SK-N-SH (cell line): ENCODE data around the gene MYO10. TPM values are rescaled to one million over a fixed set of nuclear protein-coding genes. Genes with fewer than 3 reads are reported as not detected.

Experiments used
- CTCF ChIA-PET: fragments of 300-600, 350-600 bp; formaldehyde crosslinking; extraction: SDS; loops from one replicate; lab custom pipeline; 2021; lab: Yijun Ruan, JAX
- POLR2A ChIA-PET: fragments of 350-600 bp; sonication (Branson Sonifier 250); formaldehyde crosslinking; extraction: SDS; loops from one replicate; lab custom pipeline; 2020; ENCODE audit warnings: antibody characterized with exemption, inconsistent platforms; lab: Yijun Ruan, JAX
- DNase-seq: peaks from one replicate; pipeline ENCODE4 v3.0.0; 2012
- H2AFZ ChIP-seq: fragments of 200-600 bp; sonication (generic); 2 replicates; pipeline ENCODE4 v1.8.1; 2016; ENCODE audit warnings: antibody characterized with exemption, mild to moderate bottlenecking, low read depth
- H3F3A ChIP-seq: fragments of 200-600 bp; sonication (generic); replicated peaks from 2 replicates; pipeline ENCODE3; 2016; ENCODE audit warnings: antibody characterized with exemption, mild to moderate bottlenecking; ENCODE audit not compliant: insufficient read depth
- H3K27ac ChIP-seq, 2 experiments: fragments of 200-500 bp in 1 of 2; fragments of 200-600 bp in 1 of 2; sonication (Bioruptor generic) in 1 of 2; sonication (generic), shearing (Covaris generic) in 1 of 2; 2 replicates each; pipeline versions ENCODE4 v1.5.1 to v1.6.1; 2014 to 2016; ENCODE audit warnings: low read depth in 2 of 2, inconsistent platforms in 1 of 2, low read length in 1 of 2, mild to moderate bottlenecking in 1 of 2, mixed read lengths in 1 of 2
- H3K27me3 ChIP-seq: fragments of 200-600 bp; sonication (generic), shearing (Covaris generic); 2 replicates; pipeline ENCODE4 v1.6.1; 2016; ENCODE audit warnings: mixed run types; ENCODE audit not compliant: insufficient read depth
- H3K36me3 ChIP-seq, 2 experiments: fragments of 200-500 bp in 1 of 2; fragments of 200-600 bp in 1 of 2; sonication (Bioruptor generic) in 1 of 2; sonication (generic) in 1 of 2; replicated peaks in 1 of 2; 2 replicates each; pipeline versions ENCODE3 to v1.5.1; 2014 to 2016; ENCODE audit warnings: low read length in 1 of 2, mild to moderate bottlenecking in 1 of 2; ENCODE audit not compliant: insufficient read depth in 2 of 2, control insufficient read depth in 1 of 2
- H3K4me1 ChIP-seq, 2 experiments: fragments of 200-500 bp in 1 of 2; fragments of 200-600 bp in 1 of 2; sonication (Bioruptor generic) in 1 of 2; sonication (generic), shearing (Covaris generic) in 1 of 2; 2 replicates each; pipeline versions ENCODE4 v1.5.1 to v1.6.1; 2014 to 2016; ENCODE audit warnings: low read depth in 1 of 2, low read length in 1 of 2, mixed run types in 1 of 2; ENCODE audit not compliant: insufficient read depth in 2 of 2, control insufficient read depth in 1 of 2
- H3K4me2 ChIP-seq: fragments of 200-600 bp; sonication (generic), shearing (Covaris generic); 2 replicates; pipeline ENCODE4 v1.6.1; 2017; ENCODE audit warnings: mixed run types
- H3K4me3 ChIP-seq, 2 experiments: fragments of 200-500 bp in 1 of 2; fragments of 200-600 bp in 1 of 2; sonication (Bioruptor generic) in 1 of 2; sonication (generic), shearing (Covaris generic) in 1 of 2; 2 replicates each; pipeline versions ENCODE4 v1.5.1 to v1.8.1; 2014 to 2016; ENCODE audit warnings: low read depth in 2 of 2, inconsistent platforms in 1 of 2, low read length in 1 of 2, mild to moderate bottlenecking in 1 of 2, mixed read lengths in 1 of 2, moderate library complexity in 1 of 2
- H3K79me2 ChIP-seq: fragments of 200-600 bp; sonication (generic); 2 replicates; pipeline ENCODE4 v1.8.1; 2017; ENCODE audit warnings: mild to moderate bottlenecking; ENCODE audit not compliant: insufficient read depth
- H3K9ac ChIP-seq: fragments of 200-600 bp; sonication (generic); 2 replicates; pipeline ENCODE4 v1.6.1; 2017; ENCODE audit warnings: mixed run types
- H3K9me2 ChIP-seq: fragments of 200-600 bp; sonication (generic); 2 replicates; pipeline ENCODE4 v1.6.1; 2017; ENCODE audit warnings: mixed run types
- H3K9me3 ChIP-seq: fragments of 200-600 bp; sonication (generic); 2 replicates; pipeline ENCODE4 v1.6.1; 2017; ENCODE audit warnings: mixed run types, mild to moderate bottlenecking, moderate library complexity
- H4K20me1 ChIP-seq: fragments of 200-600 bp; sonication (generic); 2 replicates; pipeline ENCODE4 v1.6.1; 2017; ENCODE audit warnings: mild to moderate bottlenecking, mixed run types; ENCODE audit not compliant: insufficient read depth
- EP300 ChIP-seq, 2 experiments: IDR thresholded peaks; 2 replicates each; pipeline versions ENCODE4 v1.4.0 to v1.6.1; 2012; ENCODE audit warnings: borderline replicate concordance in 1 of 2, low read depth in 1 of 2, low read length in 1 of 2
- EZH2phosphoT487 ChIP-seq: fragments of 200-600 bp; sonication (generic); IDR thresholded peaks from 2 replicates; pipeline ENCODE4 v1.6.1; 2017; ENCODE audit warnings: low read depth, mixed run types, mild to moderate bottlenecking, antibody characterized with exemption, moderate library complexity, borderline replicate concordance
- FOSL2 ChIP-seq: IDR thresholded peaks from 2 replicates; pipeline ENCODE4 v1.4.0; 2012; ENCODE audit warnings: low read depth, mild to moderate bottlenecking, moderate library complexity, borderline replicate concordance
- FOXM1 ChIP-seq: IDR thresholded peaks from 2 replicates; pipeline ENCODE4 v1.4.0; 2012; ENCODE audit warnings: low read depth, mild to moderate bottlenecking
- JUND ChIP-seq: IDR thresholded peaks from 2 replicates; pipeline ENCODE4 v1.4.0; 2012
- MAX ChIP-seq: IDR thresholded peaks from 2 replicates; pipeline ENCODE4 v1.4.0; 2012; ENCODE audit warnings: low read depth
- RAD21 ChIP-seq: IDR thresholded peaks from 2 replicates; pipeline ENCODE4 v1.6.1; 2012; ENCODE audit warnings: mild to moderate bottlenecking, low read length
- RXRA ChIP-seq: IDR thresholded peaks from 2 replicates; pipeline ENCODE4 v1.4.0; 2012; ENCODE audit warnings: low read depth, mild to moderate bottlenecking, borderline replicate concordance
- TAF1 ChIP-seq: IDR thresholded peaks from 2 replicates; pipeline ENCODE4 v1.6.1; 2012; ENCODE audit warnings: low read depth, mild to moderate bottlenecking, low read length, moderate library complexity, borderline replicate concordance
- USF1 ChIP-seq: IDR thresholded peaks from 2 replicates; pipeline ENCODE4 v1.4.0; 2012; ENCODE audit warnings: low read depth, borderline replicate concordance
- WGBS: methylation state at CpG from one replicate; pipeline ENCODE4 v1.1.6; 2017; ENCODE audit warnings: low lambda C conversion rate; 5-methylcytosine and 5-hydroxymethylcytosine counted together
- polyA plus RNA-seq, 3 experiments: library from polyadenylated mRNA; depleted of rRNA; stranded (reverse); fragments of >200 nt; gene quantifications; 2 replicates each; pipeline ENCODE4 v1.2.3, GENCODE V29; 2012

Gene MYO10
- polyA plus RNA-seq, 1 of the 3 experiments (the other 2 are of a cell fraction) = 8.1 TPM

GRCh38 chr5:16727755-16728325, 208.2 kb downstream of the MYO10 start:
- no peak overlapping the region for H3K4me3 ChIP-seq
- TF ChIP-seq FOXM1 = no peak
- TF ChIP-seq USF1 = no peak
- TF ChIP-seq TAF1 = no peak
- TF ChIP-seq FOSL2 = no peak
- TF ChIP-seq, all 33 proteins: peak for 0
- no peak overlapping the region for H3K4me2 ChIP-seq
- no peak for DNase-seq
- H2AFZ ChIP-seq = no peak overlapping the region
- 0 out of 2 replicates have a peak, but pooled peaks cover 14% of the 10 kb centered on the region for H4K20me1 ChIP-seq
- peaks cover 0 to 4% of the 10 kb centered on the region in 2 experiments; a peak in 1 of 4 replicates for H3K4me1 ChIP-seq
- POLR2A ChIA-PET = no interaction called here
- CTCF ChIA-PET = interaction anchor here (0.9 kb wide), 1 partner anchor 49 kb away, joined by 3 read pairs; no protein-coding TSS in a partner anchor
- peaks cover 81% of the 10 kb centered on the region for H3K79me2 ChIP-seq
- H3F3A ChIP-seq = peaks cover 16% of the 10 kb centered on the region
- no peaks in the 10 kb centered on the region for H3K27me3 ChIP-seq
- H3K9me3 ChIP-seq = no peaks in the 10 kb centered on the region
- H3K9ac ChIP-seq = no peak overlapping the region
- WGBS = 97% methylated on average over 11 of the region's 11 CpGs
- no peak overlapping the region for H3K27ac ChIP-seq
- H3K36me3 ChIP-seq = peaks cover 0 to 43% of the 10 kb centered on the region in 2 experiments
- H3K9me2 ChIP-seq = no peaks in the 10 kb centered on the region

GRCh38 chr5:16726538-16726946, 209.5 kb downstream of the MYO10 start:
- Histone ChIP-seq H3K9me3 (no peaks in the 10 kb centered on the region), H3K27ac (no peak overlapping the region), H3K4me1 (peaks cover 0 to 4% of the 10 kb centered on the region in 2 experiments; a peak in 1 of 4 replicates), H3K9ac (no peak overlapping the region), H3K4me3 (no peak overlapping the region), H4K20me1 (0 out of 2 replicates have a peak, but pooled peaks cover 14% of the 10 kb centered on the region), H3F3A (peaks cover 22% of the 10 kb centered on the region), H3K4me2 (no peak overlapping the region), H3K79me2 (peaks cover 82% of the 10 kb centered on the region), H2AFZ (no peak overlapping the region), H3K9me2 (no peaks in the 10 kb centered on the region), H3K36me3 (peaks cover 0 to 53% of the 10 kb centered on the region in 2 experiments), H3K27me3 (no peaks in the 10 kb centered on the region)
- no peak for DNase-seq
- TF ChIP-seq EP300 (IDR thresholded peaks at IDR 0.05; ENCODE audit: borderline replicate concordance in 1 of 2, low read depth in 1 of 2, low read length in 1 of 2) = no peak
- TF ChIP-seq RAD21 = no peak
- TF ChIP-seq JUND = no peak
- TF ChIP-seq RXRA = no peak
- no peak for TF ChIP-seq TAF1
- no peak for TF ChIP-seq FOXM1
- TF ChIP-seq EZH2phosphoT487 = no peak
- WGBS = 79% methylated on average over 5 of the region's 5 CpGs
- CTCF ChIA-PET = no interaction called here
- POLR2A ChIA-PET = no interaction called here

GRCh38 chr5:16725575-16725974, 210.5 kb downstream of the MYO10 start:
- Histone ChIP-seq H3K9me2 (no peaks in the 10 kb centered on the region), H3K4me3 (no peak overlapping the region), H3K4me1 (peaks cover 0 to 4% of the 10 kb centered on the region in 2 experiments; a peak in 1 of 4 replicates), H3K27ac (no peak overlapping the region), H3K36me3 (peaks cover 0 to 44% of the 10 kb centered on the region in 2 experiments), H3F3A (peaks cover 22% of the 10 kb centered on the region), H3K9me3 (no peaks in the 10 kb centered on the region), H3K4me2 (no peak overlapping the region), H3K27me3 (no peaks in the 10 kb centered on the region), H4K20me1 (0 out of 2 replicates have a peak, but pooled peaks cover 14% of the 10 kb centered on the region)
- 86% methylated on average over 7 of the region's 7 CpGs for WGBS
- DNase-seq = no peak
- POLR2A ChIA-PET = no interaction called here
- CTCF ChIA-PET = no interaction called here
- TF ChIP-seq MAX = no peak
- TF ChIP-seq, all 33 proteins: peak for 0
- no peak overlapping the region for H2AFZ ChIP-seq
- no peak overlapping the region for H3K9ac ChIP-seq
- peaks cover 83% of the 10 kb centered on the region for H3K79me2 ChIP-seq
